Esophagus squamous epithelium (tissue), 4 donors: Measurements from ENCODE around the gene CPLX4.

Experiments used
- POLR2A ChIP-seq, 4 donors: fragments of 450-650 bp; IDR thresholded peaks; one replicate each; pipeline ENCODE4 v1.6.1; 2017; ENCODE audit warnings: antibody characterized with exemption in 4 of 4, mild to moderate bottlenecking in 4 of 4, moderate library complexity in 3 of 4
- TF ChIP-seq, protein P1 (sequence below), 6 experiments: fragments of 450-650 bp in 4 of 6; fragments of 200-600 bp in 2 of 6; sonication (generic) in 2 of 6; IDR thresholded peaks; one replicate each; pipeline ENCODE4 v1.5.1; 2016 to 2019; ENCODE audit warnings: antibody characterized with exemption in 6 of 6, mild to moderate bottlenecking in 4 of 6, moderate library complexity in 4 of 6

DNA sequence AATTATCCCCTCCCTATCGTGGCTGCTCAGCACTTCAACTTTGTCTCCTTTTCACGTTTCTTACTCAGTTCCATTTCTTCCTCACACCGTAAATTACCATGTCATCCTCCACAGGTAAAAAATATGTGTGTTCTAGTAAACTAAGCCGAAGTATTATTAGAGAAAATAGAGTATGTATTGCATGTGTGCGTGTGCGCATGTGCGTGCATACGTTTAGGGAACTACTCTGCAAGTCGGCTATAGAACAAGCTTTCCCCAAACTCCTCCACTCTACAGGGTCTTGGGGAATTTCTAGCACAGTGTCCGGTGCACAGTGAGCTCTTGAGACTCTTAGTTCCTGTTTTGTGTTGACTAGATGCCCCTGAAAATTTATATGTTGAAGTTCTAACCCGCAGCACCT lies 36.1 kb downstream of the CPLX4 start:
- TF ChIP-seq, protein P1, sequence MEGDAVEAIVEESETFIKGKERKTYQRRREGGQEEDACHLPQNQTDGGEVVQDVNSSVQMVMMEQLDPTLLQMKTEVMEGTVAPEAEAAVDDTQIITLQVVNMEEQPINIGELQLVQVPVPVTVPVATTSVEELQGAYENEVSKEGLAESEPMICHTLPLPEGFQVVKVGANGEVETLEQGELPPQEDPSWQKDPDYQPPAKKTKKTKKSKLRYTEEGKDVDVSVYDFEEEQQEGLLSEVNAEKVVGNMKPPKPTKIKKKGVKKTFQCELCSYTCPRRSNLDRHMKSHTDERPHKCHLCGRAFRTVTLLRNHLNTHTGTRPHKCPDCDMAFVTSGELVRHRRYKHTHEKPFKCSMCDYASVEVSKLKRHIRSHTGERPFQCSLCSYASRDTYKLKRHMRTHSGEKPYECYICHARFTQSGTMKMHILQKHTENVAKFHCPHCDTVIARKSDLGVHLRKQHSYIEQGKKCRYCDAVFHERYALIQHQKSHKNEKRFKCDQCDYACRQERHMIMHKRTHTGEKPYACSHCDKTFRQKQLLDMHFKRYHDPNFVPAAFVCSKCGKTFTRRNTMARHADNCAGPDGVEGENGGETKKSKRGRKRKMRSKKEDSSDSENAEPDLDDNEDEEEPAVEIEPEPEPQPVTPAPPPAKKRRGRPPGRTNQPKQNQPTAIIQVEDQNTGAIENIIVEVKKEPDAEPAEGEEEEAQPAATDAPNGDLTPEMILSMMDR (IDR thresholded peaks at IDR 0.05) = no peak
- no peak for TF ChIP-seq POLR2A (IDR thresholded peaks at IDR 0.05)
